Neural cell (in vitro differentiated cells): ENCODE results near the gene RGS16. TPM values are rescaled to one million over a fixed set of nuclear protein-coding genes. Genes with fewer than 3 reads are reported as not detected.

Experiments used
- H2AFZ ChIP-seq: fragments of 200-600, 300-800 bp; sonication (generic), shearing (Covaris generic); 2 replicates; pipeline ENCODE4 v1.6.0; 2014; ENCODE audit warnings: low read depth, mild to moderate bottlenecking, antibody characterized with exemption, low read length, moderate library complexity
- H3F3A ChIP-seq: fragments of 200-600 bp; shearing (Covaris generic); 2 replicates; pipeline ENCODE4 v1.6.1; 2016; ENCODE audit warnings: mild to moderate bottlenecking, moderate library complexity, mixed read lengths, antibody characterized with exemption, low read length; ENCODE audit not compliant: insufficient read depth, poor library complexity, severe bottlenecking
- H3K27ac ChIP-seq: fragments of 200-600, 300-800 bp; sonication (generic), shearing (Covaris generic); 2 replicates; pipeline ENCODE4 v1.5.1; 2014; ENCODE audit warnings: mild to moderate bottlenecking, low read length, moderate library complexity
- H3K27me3 ChIP-seq: fragments of 300-800, 200-600 bp; sonication (generic), shearing (Covaris generic); 2 replicates; pipeline ENCODE4 v1.6.0; 2014; ENCODE audit warnings: mild to moderate bottlenecking, low read depth, low read length, moderate library complexity; ENCODE audit not compliant: insufficient read depth
- H3K36me3 ChIP-seq: fragments of 300-800, 200-600 bp; sonication (generic), shearing (Covaris generic); 2 replicates; pipeline ENCODE4 v1.5.1; 2014; ENCODE audit warnings: mild to moderate bottlenecking, antibody characterized with exemption, low read length, moderate library complexity; ENCODE audit not compliant: insufficient read depth
- H3K4me2 ChIP-seq: fragments of 300-800, 200-600 bp; sonication (generic), shearing (Covaris generic); 2 replicates; pipeline ENCODE4 v1.6.0; 2014; ENCODE audit warnings: mild to moderate bottlenecking, low read length
- H3K4me3 ChIP-seq: fragments of 300-800, 200-600 bp; sonication (generic), shearing (Covaris generic); 2 replicates; pipeline ENCODE4 v1.5.1; 2014; ENCODE audit warnings: mild to moderate bottlenecking, low read length, moderate library complexity
- H3K79me2 ChIP-seq: fragments of 200-600 bp; shearing (Covaris generic); replicated peaks from 2 replicates; pipeline ENCODE4 v1.6.0; 2014; ENCODE audit warnings: mild to moderate bottlenecking, low read length, moderate library complexity; ENCODE audit not compliant: insufficient read depth
- H3K9ac ChIP-seq: fragments of 300-800, 200-600 bp; sonication (generic), shearing (Covaris generic); 2 replicates; pipeline ENCODE4 v1.6.1; 2016; ENCODE audit warnings: mild to moderate bottlenecking, low read length, mixed read lengths
- H3K9me2 ChIP-seq: fragments of 200-600 bp; shearing (Covaris generic); 2 replicates; pipeline ENCODE4 v1.6.1; 2016; ENCODE audit warnings: mild to moderate bottlenecking, low read length, mixed read lengths; ENCODE audit not compliant: insufficient read depth
- H3K9me3 ChIP-seq: fragments of 200-600, 300-800 bp; sonication (generic), shearing (Covaris generic); 2 replicates; pipeline ENCODE4 v1.6.1; 2016; ENCODE audit warnings: mild to moderate bottlenecking, mixed run types, low read length, moderate library complexity, mixed read lengths
- H4K20me1 ChIP-seq: fragments of 200-600 bp; shearing (Covaris generic); 2 replicates; pipeline ENCODE4 v1.6.1; 2016; ENCODE audit warnings: mild to moderate bottlenecking, mixed run types; ENCODE audit not compliant: insufficient read depth
- CTCF ChIP-seq: fragments of 450-650 bp; IDR thresholded peaks from 2 replicates; pipeline ENCODE4 v1.5.1; 2014; ENCODE audit warnings: antibody characterized with exemption, mild to moderate bottlenecking, moderate library complexity; ENCODE audit not compliant: poor library complexity, severe bottlenecking
- EP300 ChIP-seq: fragments of 450-650 bp; conservative IDR thresholded peaks from 2 replicates; pipeline ENCODE4 v1.6.1; 2014; ENCODE audit warnings: antibody characterized with exemption, mild to moderate bottlenecking, moderate library complexity; ENCODE audit not compliant: poor library complexity, severe bottlenecking
- EZH2 ChIP-seq: fragments of 200-600, 300-800 bp; shearing (Covaris generic), sonication (generic); IDR thresholded peaks from 2 replicates; pipeline ENCODE4 v1.6.1; 2014; ENCODE audit warnings: antibody characterized with exemption, low read length, borderline replicate concordance, mild to moderate bottlenecking; ENCODE audit not compliant: insufficient read depth, poor library complexity, severe bottlenecking
- MXI1 ChIP-seq: fragments of 450-650 bp; conservative IDR thresholded peaks from 2 replicates; pipeline ENCODE4 v1.6.1; 2014; ENCODE audit warnings: antibody characterized with exemption, mild to moderate bottlenecking; ENCODE audit not compliant: poor library complexity, severe bottlenecking
- POLR2AphosphoS5 ChIP-seq: IDR thresholded peaks from 2 replicates; pipeline ENCODE4 v1.6.1; 2012
- RAD21 ChIP-seq: fragments of 450-650 bp; conservative IDR thresholded peaks from 2 replicates; pipeline ENCODE4 v1.6.1; 2014; ENCODE audit warnings: antibody characterized with exemption, mild to moderate bottlenecking, moderate library complexity
- REST ChIP-seq: IDR thresholded peaks from 2 replicates; pipeline ENCODE4 v1.6.1; 2012; ENCODE audit warnings: borderline replicate concordance
- SMC3 ChIP-seq: fragments of 450-650 bp; conservative IDR thresholded peaks from 2 replicates; pipeline ENCODE4 v1.6.1; 2014; ENCODE audit warnings: antibody characterized with exemption, mild to moderate bottlenecking, moderate library complexity; ENCODE audit not compliant: poor library complexity
- TAF1 ChIP-seq: IDR thresholded peaks from 2 replicates; pipeline ENCODE4 v1.6.1; 2012; ENCODE audit warnings: low read depth
- polyA plus RNA-seq: library from polyadenylated mRNA; depleted of rRNA; stranded (reverse); fragments of >200 nt; gene quantifications from 2 replicates; pipeline ENCODE4 v1.2.3, GENCODE V29; 2014

RGS16 gene
- polyA plus RNA-seq, 1 donor from 2014 or later = 1.1 TPM

GRCh38 chr1:182634306-182635072 is 30.3 kb upstream of the RGS16 start:
- Histone ChIP-seq H3F3A (no peaks in the 10 kb centered on the region), H3K4me3 (no peak overlapping the region), H3K4me2 (no peak overlapping the region), H3K36me3 (no peaks in the 10 kb centered on the region), H3K9me3 (no peaks in the 10 kb centered on the region), H3K9ac (no peak overlapping the region), H3K9me2 (no peaks in the 10 kb centered on the region), H3K27ac (no peak overlapping the region), H3K27me3 (no peaks in the 10 kb centered on the region), H2AFZ (no peak overlapping the region), H4K20me1 (no peaks in the 10 kb centered on the region), H3K79me2 (no peaks in the 10 kb centered on the region)
- TF ChIP-seq SMC3 (no peak), POLR2AphosphoS5 (no peak), RAD21 (no peak), EP300 (no peak), EZH2 (no peak), REST (no peak), CTCF (no peak), TAF1 (no peak), MXI1 (no peak)

GRCh38 chr1:182633657-182634281 is 29.6 kb upstream of the RGS16 start:
- Histone ChIP-seq H3K9me3 (no peaks in the 10 kb centered on the region), H4K20me1 (no peaks in the 10 kb centered on the region), H3K4me3 (no peak overlapping the region), H3F3A (no peaks in the 10 kb centered on the region), H3K9ac (no peak overlapping the region), H3K27ac (no peak overlapping the region), H3K79me2 (no peaks in the 10 kb centered on the region), H3K36me3 (no peaks in the 10 kb centered on the region), H3K27me3 (no peaks in the 10 kb centered on the region), H3K9me2 (no peaks in the 10 kb centered on the region), H3K4me2 (no peak overlapping the region), H2AFZ (no peak overlapping the region)
- TF ChIP-seq MXI1 (no peak), EZH2 (no peak), CTCF (no peak), SMC3 (no peak), TAF1 (no peak), RAD21 (no peak), POLR2AphosphoS5 (no peak)
